AG08395 (cell line): Measurements from ENCODE around the gene MYOM1.
A peak's percentile ranks its signal among the peaks of the same experiment; 100 is the strongest.
"Not testable (repeated sequence)": the region's sequence is repeated elsewhere in the genome, so short reads cannot be mapped to it uniquely, and the experiment has no call there.

Experiments
- DNase-seq: peaks from one replicate; pipeline ENCODE4 v3.0.0; 2012; ENCODE audit warnings: mixed read lengths, low spot score

The MYOM1 gene

GRCh38 chr18:3248658-3249359, 29.0 kb upstream of the MYOM1 start:
- DNase-seq = no peak

DNA sequence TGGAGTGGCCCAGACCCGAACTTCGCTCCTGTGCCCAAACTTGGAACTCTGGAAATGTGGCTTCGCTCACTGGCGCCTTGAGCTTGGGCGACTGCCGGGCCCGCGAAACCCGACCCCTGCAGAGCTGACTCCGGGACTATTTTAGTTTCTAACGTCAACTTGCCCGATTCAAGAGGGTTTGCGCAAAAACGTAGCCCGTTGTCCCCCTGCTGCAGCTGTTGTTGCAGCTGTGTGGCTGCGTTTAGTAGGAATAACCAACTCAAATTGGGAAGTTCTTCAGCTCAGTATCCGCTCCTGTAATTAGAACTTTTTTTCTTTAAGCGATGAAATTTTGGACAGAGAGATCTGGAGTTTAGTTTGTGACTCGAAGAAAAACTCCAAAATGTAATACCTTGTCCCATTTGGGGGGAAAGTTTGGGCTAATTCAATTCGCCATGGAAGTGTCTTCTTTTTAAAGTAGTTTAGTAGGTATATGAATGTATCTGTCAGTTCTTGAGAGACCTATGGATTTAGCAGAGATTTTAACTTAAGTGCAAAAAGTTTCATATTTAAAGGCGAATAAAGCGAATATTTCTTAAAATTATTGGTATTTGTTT, 28.4 kb upstream of the MYOM1 start:
- no peak for DNase-seq

DNA sequence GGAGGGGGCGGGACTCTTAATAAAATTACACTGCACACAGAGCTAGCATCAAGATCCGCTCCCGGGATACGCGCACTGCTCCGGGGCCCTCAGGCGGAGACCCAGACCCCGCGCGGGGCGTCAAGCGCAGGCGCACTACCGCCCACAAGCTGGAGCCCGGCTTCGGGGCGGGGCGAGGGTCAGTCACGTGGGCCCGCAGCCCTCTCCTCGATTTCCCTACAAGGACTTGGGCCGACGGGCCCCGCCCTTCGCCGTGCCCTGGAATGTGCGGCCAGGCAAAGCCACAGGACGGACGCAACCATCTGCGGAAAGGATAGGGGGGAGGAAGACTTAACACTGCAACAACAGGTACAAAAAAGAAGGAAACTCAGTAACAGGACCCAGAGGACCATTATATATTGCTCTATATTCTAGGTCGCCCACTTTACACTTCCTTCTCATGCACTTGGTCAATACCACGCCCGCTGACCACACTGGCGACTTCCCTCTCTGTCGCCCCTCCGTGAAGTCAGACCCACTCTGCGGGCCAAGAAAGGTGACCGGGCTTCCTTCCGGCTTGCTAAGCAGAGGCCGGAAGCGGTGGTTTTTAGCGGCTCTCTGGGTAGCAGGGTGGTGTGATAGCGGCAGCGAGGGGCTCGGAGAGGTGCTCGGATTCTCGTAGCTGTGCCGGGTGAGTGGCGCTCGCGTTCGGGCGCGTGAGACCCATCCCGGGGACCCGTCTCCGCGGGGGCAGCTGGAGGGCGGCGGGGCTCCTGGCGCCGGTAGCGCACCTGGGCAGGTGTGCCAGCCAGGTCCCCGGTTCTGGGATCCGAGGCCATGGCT, 27.7 kb upstream of the MYOM1 start, which contains the start of gene MYL12A:
Gene MYL12A, plus strand, starts transcription at position 562 of the 822 bp plus-strand sequence. CDS start 5,447 bp downstream, outside the sequence.
- DNase-seq = peak; percentile 97

DNA sequence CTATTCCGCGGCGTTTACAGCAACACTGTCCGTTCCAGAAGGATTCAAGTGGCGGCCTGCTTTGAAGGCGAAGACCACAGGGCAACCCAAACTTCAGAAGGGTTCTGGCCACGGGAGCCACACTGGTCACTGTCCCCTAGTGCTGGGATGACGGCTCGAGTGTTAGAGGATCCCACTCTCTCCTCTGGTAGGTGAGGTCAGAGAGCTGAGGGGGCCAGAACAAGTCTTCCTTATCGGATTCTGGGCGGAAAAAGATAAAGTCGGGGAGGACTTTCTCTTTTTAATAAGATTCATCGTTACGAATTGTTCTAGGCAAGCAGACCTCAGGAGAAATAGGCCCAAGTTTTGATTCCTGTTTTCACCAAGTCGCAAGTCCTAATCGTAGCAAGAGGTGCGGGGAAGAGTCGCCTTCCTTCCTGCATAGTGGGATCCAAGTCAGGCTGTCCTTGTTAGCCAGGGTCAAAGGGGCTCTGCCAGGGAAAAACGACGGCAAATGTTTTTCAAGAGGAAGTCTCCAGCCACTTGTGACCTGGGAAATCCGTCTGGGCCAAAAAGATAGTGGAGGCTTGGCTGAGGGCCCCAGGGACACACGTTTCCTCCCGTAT, 27.0 kb upstream of the MYOM1 start:
- DNase-seq = no peak

- peak; percentile 81 for DNase-seq
Observed at GRCh38 chr18:3245853-3246634, 26.3 kb upstream of the MYOM1 start.

- DNase-seq = no peak
Observed at GRCh38 chr18:3245185-3245564, 25.4 kb upstream of the MYOM1 start.

DNA sequence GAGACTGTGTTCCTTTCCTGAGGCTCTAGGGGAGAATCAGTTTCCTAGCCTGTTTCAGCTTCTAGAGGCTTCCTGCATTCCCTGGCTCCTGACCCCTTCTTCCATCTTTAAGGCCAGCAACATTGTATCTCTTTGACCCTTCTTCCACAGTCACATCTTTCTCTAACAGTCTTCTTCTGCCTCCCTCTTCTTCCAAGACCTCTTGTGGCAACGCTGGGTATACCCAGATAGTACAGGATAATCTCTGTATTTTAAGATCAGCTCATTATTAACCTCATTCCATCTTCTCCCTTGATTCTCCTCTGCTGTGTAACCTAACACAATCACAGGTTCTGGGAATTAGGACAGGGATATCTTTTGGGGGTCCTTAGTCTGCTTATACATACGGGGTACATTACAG, 19.0 kb upstream of the MYOM1 start:
- DNase-seq = no peak

DNA sequence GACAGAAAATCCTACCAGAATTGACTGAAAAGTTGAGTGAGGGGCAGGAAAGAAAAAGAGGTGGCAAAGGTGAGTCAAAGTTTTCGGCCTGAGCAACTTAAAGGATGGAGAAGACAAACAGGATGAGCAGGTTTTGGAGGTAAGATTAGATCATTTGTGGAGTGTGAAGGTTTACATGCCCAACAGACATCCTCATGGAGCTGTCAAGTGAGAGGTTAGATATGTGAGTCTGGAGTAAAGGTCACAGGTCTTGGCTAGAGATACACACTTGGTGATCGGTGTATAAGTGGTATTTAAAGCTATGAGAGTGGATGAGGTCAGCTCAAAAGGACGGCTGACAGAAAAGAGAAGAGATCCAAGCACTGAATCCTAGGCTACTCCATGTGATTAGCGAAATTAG, 16.7 kb upstream of the MYOM1 start:
- DNase-seq = no peak

DNA sequence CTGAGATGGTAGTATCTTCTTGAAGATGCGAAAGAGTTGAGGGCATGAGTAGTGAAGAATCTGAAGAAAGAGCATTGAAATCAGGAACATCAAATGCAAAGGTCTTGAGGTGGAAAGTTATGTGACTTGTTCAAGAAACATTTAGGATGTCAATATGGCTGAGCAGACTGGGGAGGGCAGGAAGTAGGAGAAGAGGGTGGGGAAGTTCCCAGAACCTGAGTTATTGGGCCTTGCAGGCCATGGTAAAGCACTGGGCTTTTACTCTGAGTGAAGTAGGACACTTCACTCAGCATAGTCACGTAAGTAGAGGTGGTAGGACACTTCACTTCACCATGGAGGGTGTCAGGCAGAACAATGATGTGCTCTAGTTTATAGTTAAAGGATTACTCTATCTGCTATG, 16.1 kb upstream of the MYOM1 start:
- no peak for DNase-seq

GRCh38 chr18:3234457-3234856, 14.7 kb upstream of the MYOM1 start:
- no peak for DNase-seq

DNA sequence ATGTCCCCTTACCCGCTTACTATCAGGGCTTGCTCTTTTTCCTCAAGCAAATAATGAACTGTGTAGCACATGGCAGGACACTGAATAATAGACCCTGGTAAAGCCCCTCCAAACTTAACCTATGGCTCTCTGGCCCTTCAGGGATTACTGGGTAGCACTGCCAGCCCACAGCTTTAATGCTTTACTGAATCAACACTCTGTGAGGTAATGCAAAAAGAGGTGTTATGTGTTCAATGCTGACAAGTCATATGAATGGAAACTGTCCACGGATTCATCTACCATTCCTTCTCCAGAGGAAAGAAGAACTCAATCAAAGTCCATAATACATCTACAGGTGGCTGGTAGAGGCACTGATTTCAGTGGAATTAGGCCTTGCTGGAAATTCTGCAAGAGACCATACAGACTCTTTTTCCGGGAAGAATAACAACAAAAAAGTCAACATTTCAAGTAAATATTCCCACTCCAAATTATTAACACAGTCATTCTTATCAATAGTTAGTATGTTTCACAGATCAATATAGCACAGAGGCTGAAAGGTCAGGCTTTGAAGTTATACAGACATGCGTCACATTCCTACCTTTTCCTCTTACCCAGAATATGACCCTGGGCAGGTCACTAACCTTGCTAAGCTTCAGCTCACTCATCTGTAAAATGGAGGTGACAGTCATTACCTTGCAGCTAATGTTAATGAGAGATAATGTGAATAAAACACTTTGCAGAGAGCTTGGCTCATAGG, 13.8 kb upstream of the MYOM1 start:
- DNase-seq = no peak

DNA sequence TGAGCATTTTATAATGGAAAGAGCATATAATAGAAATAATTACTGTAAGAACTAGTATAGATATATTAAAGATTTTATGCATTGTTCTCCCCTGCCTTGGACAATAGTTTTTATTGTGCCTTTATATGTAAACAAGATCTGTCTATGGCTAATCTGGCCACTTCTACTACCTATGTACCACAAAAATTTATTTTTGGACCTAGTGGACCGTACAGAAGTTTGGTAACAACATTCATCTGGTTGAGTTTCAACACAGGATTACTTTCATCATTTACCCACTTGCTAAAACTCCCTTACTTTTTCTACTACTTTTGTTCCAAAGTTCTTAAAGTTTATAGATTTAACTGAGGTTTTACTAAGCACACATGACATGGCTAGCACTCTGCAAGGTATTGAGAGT, 13.2 kb upstream of the MYOM1 start:
- DNase-seq = no peak

- no peak for DNase-seq
Observed at GRCh38 chr18:3230401-3231334, 10.9 kb upstream of the MYOM1 start.

DNA sequence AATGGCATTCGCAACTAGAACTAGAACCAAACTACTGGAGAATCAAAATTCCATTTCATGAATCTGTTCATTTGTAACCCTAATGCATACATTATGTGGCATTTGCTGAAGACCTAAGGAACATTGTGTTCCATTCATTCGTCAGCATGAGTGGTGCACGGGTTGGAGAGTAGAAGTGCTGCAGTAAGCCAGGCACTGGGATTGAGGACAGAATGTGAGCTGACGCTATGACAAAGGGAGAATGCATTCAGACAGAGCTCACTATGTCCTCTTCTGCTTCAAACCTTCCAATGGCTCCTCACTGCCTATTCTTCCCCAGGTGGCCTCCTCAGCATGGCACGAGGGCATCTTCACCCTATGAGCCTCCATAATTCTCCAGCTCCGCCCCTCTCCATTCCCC, 6.3 kb upstream of the MYOM1 start:
- DNase-seq = no peak

DNA sequence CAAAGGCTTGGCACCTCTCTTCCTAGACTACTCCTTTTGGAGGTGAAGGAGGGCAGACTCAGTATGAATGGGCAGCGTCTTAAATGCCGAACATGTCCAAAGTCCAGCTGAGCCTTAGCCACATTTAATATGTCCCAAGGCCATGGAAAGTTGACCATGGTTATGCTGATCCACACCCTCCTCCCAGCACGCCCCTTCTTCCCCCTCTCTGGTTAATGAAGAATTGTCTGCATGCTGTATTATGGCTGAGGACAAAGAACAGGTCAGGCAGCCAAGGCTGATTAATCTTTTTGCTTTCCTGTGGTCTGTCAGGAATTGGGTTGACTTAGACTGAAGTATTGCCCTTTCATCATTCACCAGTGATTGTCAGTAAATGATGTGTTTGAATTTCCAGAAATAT, 5.8 kb upstream of the MYOM1 start:
- DNase-seq = no peak

GRCh38 chr18:3224223-3224622, 4.5 kb upstream of the MYOM1 start:
- DNase-seq = no peak

DNA sequence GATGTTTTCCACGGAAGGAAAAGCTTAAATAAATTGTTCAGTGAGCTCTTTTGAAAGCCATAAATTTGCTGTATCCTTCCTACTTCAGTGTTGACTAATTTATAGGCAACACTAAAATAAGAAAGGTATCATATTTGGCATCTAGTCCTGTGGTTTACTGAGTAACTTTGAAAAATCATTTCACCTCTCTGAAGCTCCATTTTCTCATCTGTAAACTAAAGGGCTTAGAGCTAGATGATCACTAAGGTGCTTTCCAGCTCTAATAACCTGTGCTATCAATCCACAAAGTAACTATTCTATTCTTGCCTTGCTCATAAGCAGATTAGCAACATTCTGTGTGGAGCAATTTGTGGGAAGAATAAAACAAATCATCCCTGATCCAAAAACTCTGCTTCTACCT, 3.6 kb upstream of the MYOM1 start:
- DNase-seq = no peak

DNA sequence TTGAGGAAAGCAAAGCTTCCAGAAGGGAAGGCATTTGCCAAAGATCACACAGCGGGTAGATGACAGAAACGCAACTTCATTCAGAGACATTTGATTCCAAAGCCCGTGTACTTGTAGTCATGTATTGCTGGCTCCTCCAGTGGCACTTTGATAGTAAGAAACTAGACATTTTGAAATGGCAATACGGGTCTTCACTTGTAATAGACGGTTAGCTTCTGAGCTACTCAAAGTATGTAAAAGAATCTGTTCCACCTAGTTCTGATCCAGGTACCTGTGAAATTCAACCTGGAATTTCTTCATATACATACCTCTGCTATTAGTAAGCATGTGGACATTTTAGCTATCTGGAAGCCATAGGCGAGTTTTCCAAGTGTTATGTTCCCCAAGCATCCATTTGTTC, 1.7 kb upstream of the MYOM1 start:
- no peak for DNase-seq

GRCh38 chr18:3220868-3221267, 1.1 kb upstream of the MYOM1 start:
- DNase-seq = not testable (repeated sequence)

DNA sequence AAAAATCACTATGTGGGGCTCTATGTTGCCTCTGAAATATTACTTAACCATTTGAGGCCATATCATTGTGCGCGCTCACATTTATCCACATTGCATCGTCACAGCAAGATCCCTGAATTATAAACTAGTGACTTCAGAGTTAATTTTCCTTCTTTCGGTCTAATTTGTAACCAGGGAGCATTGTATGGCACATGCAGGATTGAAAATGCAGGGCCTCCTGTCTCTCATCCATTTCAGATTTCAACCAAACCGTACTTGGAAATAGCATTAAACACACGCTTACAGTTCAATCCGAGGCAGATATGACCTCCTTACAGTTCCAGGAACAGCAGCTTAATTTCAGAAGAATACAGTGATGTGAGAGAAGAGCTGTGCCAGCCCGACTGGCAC, 532 bp downstream of the MYOM1 start:
- no peak for DNase-seq
